GM23248 (cell line): ENCODE data around the gene CAMK1D.

Source experiments
- EZH2 ChIP-seq: fragments of 200-600 bp; sonication (generic); IDR thresholded peaks from 2 replicates; pipeline ENCODE4 v1.6.1; 2018; ENCODE audit warnings: antibody characterized with exemption, mild to moderate bottlenecking; ENCODE audit not compliant: insufficient read depth, poor library complexity, severe bottlenecking
- EZH2phosphoT487 ChIP-seq: fragments of 200-600 bp; sonication (generic); IDR thresholded peaks from 2 replicates; pipeline ENCODE4 v1.6.1; 2018; ENCODE audit warnings: antibody characterized with exemption, moderate library complexity, mild to moderate bottlenecking, low read depth; ENCODE audit not compliant: insufficient read depth

DNA sequence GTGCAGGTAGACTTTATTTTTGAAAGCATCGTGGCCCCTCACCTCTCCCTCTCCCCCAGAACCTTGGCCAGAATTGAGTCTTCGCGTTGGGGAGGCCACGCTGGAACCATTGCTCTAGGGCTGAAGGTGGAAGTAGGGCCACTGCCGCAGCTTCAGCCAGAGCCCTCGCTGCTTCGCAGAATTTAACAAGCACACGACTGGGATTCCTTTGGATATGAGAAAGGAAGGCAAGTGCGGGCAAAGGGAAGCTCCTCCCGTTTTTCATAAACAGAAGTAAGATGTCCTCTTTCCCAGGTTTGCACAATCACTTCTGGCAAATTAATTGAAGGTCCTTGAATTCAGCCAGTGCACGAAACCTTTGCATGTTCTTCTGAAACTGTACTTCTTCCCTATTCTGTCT lies 484.1 kb downstream of the CAMK1D start:
- TF ChIP-seq EZH2: no peak
- no peak for TF ChIP-seq EZH2phosphoT487
